Neural cell (in vitro differentiated cells): Measurements from ENCODE around the gene PRMT5. TPM values are rescaled to one million over a fixed set of nuclear protein-coding genes. Genes with fewer than 3 reads are reported as not detected.
"Not testable (repeated sequence)": the region's sequence is repeated elsewhere in the genome, so short reads cannot be mapped to it uniquely, and the experiment has no call there.

ENCODE experiments used
- H2AFZ ChIP-seq: fragments of 200-600, 300-800 bp; sonication (generic), shearing (Covaris generic); 2 replicates; pipeline ENCODE4 v1.6.0; 2014; ENCODE audit warnings: low read depth, mild to moderate bottlenecking, antibody characterized with exemption, low read length, moderate library complexity
- H3F3A ChIP-seq: fragments of 200-600 bp; shearing (Covaris generic); 2 replicates; pipeline ENCODE4 v1.6.1; 2016; ENCODE audit warnings: mild to moderate bottlenecking, moderate library complexity, mixed read lengths, antibody characterized with exemption, low read length; ENCODE audit not compliant: insufficient read depth, poor library complexity, severe bottlenecking
- H3K27ac ChIP-seq: fragments of 200-600, 300-800 bp; sonication (generic), shearing (Covaris generic); 2 replicates; pipeline ENCODE4 v1.5.1; 2014; ENCODE audit warnings: mild to moderate bottlenecking, low read length, moderate library complexity
- H3K27me3 ChIP-seq: fragments of 300-800, 200-600 bp; sonication (generic), shearing (Covaris generic); 2 replicates; pipeline ENCODE4 v1.6.0; 2014; ENCODE audit warnings: mild to moderate bottlenecking, low read depth, low read length, moderate library complexity; ENCODE audit not compliant: insufficient read depth
- H3K36me3 ChIP-seq: fragments of 300-800, 200-600 bp; sonication (generic), shearing (Covaris generic); 2 replicates; pipeline ENCODE4 v1.5.1; 2014; ENCODE audit warnings: mild to moderate bottlenecking, antibody characterized with exemption, low read length, moderate library complexity; ENCODE audit not compliant: insufficient read depth
- H3K4me2 ChIP-seq: fragments of 300-800, 200-600 bp; sonication (generic), shearing (Covaris generic); 2 replicates; pipeline ENCODE4 v1.6.0; 2014; ENCODE audit warnings: mild to moderate bottlenecking, low read length
- H3K4me3 ChIP-seq: fragments of 300-800, 200-600 bp; sonication (generic), shearing (Covaris generic); 2 replicates; pipeline ENCODE4 v1.5.1; 2014; ENCODE audit warnings: mild to moderate bottlenecking, low read length, moderate library complexity
- H3K79me2 ChIP-seq: fragments of 200-600 bp; shearing (Covaris generic); replicated peaks from 2 replicates; pipeline ENCODE4 v1.6.0; 2014; ENCODE audit warnings: mild to moderate bottlenecking, low read length, moderate library complexity; ENCODE audit not compliant: insufficient read depth
- H3K9ac ChIP-seq: fragments of 300-800, 200-600 bp; sonication (generic), shearing (Covaris generic); 2 replicates; pipeline ENCODE4 v1.6.1; 2016; ENCODE audit warnings: mild to moderate bottlenecking, low read length, mixed read lengths
- H3K9me2 ChIP-seq: fragments of 200-600 bp; shearing (Covaris generic); 2 replicates; pipeline ENCODE4 v1.6.1; 2016; ENCODE audit warnings: mild to moderate bottlenecking, low read length, mixed read lengths; ENCODE audit not compliant: insufficient read depth
- H3K9me3 ChIP-seq: fragments of 200-600, 300-800 bp; sonication (generic), shearing (Covaris generic); 2 replicates; pipeline ENCODE4 v1.6.1; 2016; ENCODE audit warnings: mild to moderate bottlenecking, mixed run types, low read length, moderate library complexity, mixed read lengths
- H4K20me1 ChIP-seq: fragments of 200-600 bp; shearing (Covaris generic); 2 replicates; pipeline ENCODE4 v1.6.1; 2016; ENCODE audit warnings: mild to moderate bottlenecking, mixed run types; ENCODE audit not compliant: insufficient read depth
- CTCF ChIP-seq: fragments of 450-650 bp; IDR thresholded peaks from 2 replicates; pipeline ENCODE4 v1.5.1; 2014; ENCODE audit warnings: antibody characterized with exemption, mild to moderate bottlenecking, moderate library complexity; ENCODE audit not compliant: poor library complexity, severe bottlenecking
- EP300 ChIP-seq: fragments of 450-650 bp; conservative IDR thresholded peaks from 2 replicates; pipeline ENCODE4 v1.6.1; 2014; ENCODE audit warnings: antibody characterized with exemption, mild to moderate bottlenecking, moderate library complexity; ENCODE audit not compliant: poor library complexity, severe bottlenecking
- EZH2 ChIP-seq: fragments of 200-600, 300-800 bp; shearing (Covaris generic), sonication (generic); IDR thresholded peaks from 2 replicates; pipeline ENCODE4 v1.6.1; 2014; ENCODE audit warnings: antibody characterized with exemption, low read length, borderline replicate concordance, mild to moderate bottlenecking; ENCODE audit not compliant: insufficient read depth, poor library complexity, severe bottlenecking
- MXI1 ChIP-seq: fragments of 450-650 bp; conservative IDR thresholded peaks from 2 replicates; pipeline ENCODE4 v1.6.1; 2014; ENCODE audit warnings: antibody characterized with exemption, mild to moderate bottlenecking; ENCODE audit not compliant: poor library complexity, severe bottlenecking
- POLR2AphosphoS5 ChIP-seq: IDR thresholded peaks from 2 replicates; pipeline ENCODE4 v1.6.1; 2012
- RAD21 ChIP-seq: fragments of 450-650 bp; conservative IDR thresholded peaks from 2 replicates; pipeline ENCODE4 v1.6.1; 2014; ENCODE audit warnings: antibody characterized with exemption, mild to moderate bottlenecking, moderate library complexity
- REST ChIP-seq: IDR thresholded peaks from 2 replicates; pipeline ENCODE4 v1.6.1; 2012; ENCODE audit warnings: borderline replicate concordance
- SMC3 ChIP-seq: fragments of 450-650 bp; conservative IDR thresholded peaks from 2 replicates; pipeline ENCODE4 v1.6.1; 2014; ENCODE audit warnings: antibody characterized with exemption, mild to moderate bottlenecking, moderate library complexity; ENCODE audit not compliant: poor library complexity
- TAF1 ChIP-seq: IDR thresholded peaks from 2 replicates; pipeline ENCODE4 v1.6.1; 2012; ENCODE audit warnings: low read depth
- polyA plus RNA-seq: library from polyadenylated mRNA; depleted of rRNA; stranded (reverse); fragments of >200 nt; gene quantifications from 2 replicates; pipeline ENCODE4 v1.2.3, GENCODE V29; 2014

PRMT5 gene
- polyA plus RNA-seq, 1 donor from 2014 or later = 102 TPM

DNA sequence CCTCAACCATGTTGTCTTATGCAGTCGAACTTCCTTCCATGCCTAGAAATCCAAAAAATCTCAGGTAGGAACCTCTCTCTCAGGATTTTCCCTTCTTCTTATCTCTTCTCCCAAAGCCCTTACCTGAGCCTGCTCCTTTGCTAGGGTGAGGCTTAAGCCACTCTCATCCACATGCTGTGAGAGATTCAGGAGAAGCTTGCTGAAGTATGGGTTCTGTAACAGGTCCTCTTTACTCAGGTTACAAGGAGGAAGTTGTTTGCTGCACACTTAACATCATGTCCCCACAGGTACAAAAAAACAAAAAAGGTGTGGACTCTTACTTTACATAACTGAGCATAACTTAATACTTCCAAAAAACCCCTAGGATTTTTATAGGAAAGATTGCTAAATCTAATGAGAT is 23.2 kb upstream of the PRMT5 start:
- TF ChIP-seq RAD21 = no peak
- no peak for TF ChIP-seq CTCF
- TF ChIP-seq SMC3 = no peak
- TF ChIP-seq REST = no peak
- TF ChIP-seq TAF1 = no peak
- no peak for TF ChIP-seq POLR2AphosphoS5
- no peak for TF ChIP-seq MXI1
- no peak for TF ChIP-seq EP300
- no peak for TF ChIP-seq EZH2
- H3K9me3 ChIP-seq = no peaks in the 10 kb centered on the region
- no peaks in the 10 kb centered on the region for H3K79me2 ChIP-seq
- no peaks in the 10 kb centered on the region for H3K36me3 ChIP-seq
- H4K20me1 ChIP-seq = no peaks in the 10 kb centered on the region
- H2AFZ ChIP-seq = no peak overlapping the region
- H3K4me2 ChIP-seq = no peak overlapping the region
- no peaks in the 10 kb centered on the region for H3K9me2 ChIP-seq
- no peak overlapping the region for H3K27ac ChIP-seq
- H3K27me3 ChIP-seq = peaks cover 5% of the 10 kb centered on the region
- H3K4me3 ChIP-seq = no peak overlapping the region
- H3K9ac ChIP-seq = no peak overlapping the region
- no peaks in the 10 kb centered on the region for H3F3A ChIP-seq

DNA sequence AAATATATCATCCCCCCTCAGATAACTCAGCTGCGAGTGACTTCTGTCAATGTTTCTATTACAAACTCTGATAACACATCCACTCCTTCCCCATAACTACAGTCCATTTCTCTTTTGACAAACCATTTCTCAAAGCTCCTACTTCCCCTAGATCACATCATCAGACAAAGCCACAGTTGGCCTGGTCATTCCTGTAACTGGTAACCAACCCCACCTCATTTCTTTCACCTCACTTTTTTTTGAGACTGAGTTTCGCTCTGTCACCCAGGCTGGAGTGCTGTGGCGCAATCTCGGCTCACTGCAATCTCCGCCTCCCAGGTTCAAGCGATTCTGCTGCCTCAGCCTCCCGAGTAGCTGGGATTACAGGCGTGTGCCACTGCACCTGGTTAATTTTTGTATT is 22.6 kb upstream of the PRMT5 start:
- H3K9me2 ChIP-seq, H3K4me2 ChIP-seq, H3K27me3 ChIP-seq, H2AFZ ChIP-seq, H3K79me2 ChIP-seq, H3K9ac ChIP-seq, H4K20me1 ChIP-seq, H3K4me3 ChIP-seq, H3F3A ChIP-seq, H3K9me3 ChIP-seq, H3K27ac ChIP-seq, H3K36me3 ChIP-seq: not testable (repeated sequence)

GRCh38 chr14:22945642-22946041 is 16.5 kb upstream of the PRMT5 start:
- Histone ChIP-seq H4K20me1 (no peaks in the 10 kb centered on the region), H2AFZ (no peak overlapping the region), H3K27me3 (no peaks in the 10 kb centered on the region), H3K27ac (no peak overlapping the region), H3K4me3 (no peak overlapping the region), H3K4me2 (no peak overlapping the region), H3F3A (no peaks in the 10 kb centered on the region), H3K9me3 (no peaks in the 10 kb centered on the region), H3K9ac (no peak overlapping the region), H3K9me2 (no peaks in the 10 kb centered on the region), H3K36me3 (no peaks in the 10 kb centered on the region), H3K79me2 (no peaks in the 10 kb centered on the region)
- TF ChIP-seq SMC3 (no peak), MXI1 (no peak), EZH2 (no peak), RAD21 (no peak), REST (no peak), CTCF (no peak), EP300 (no peak), TAF1 (no peak), POLR2AphosphoS5 (no peak)
